CD14-positive monocyte (primary cell): ENCODE results near the gene ZNF407. TPM values are rescaled to one million over a fixed set of nuclear protein-coding genes. Genes with fewer than 3 reads are reported as not detected.

Experiments
- DNase-seq, 3 donors: peaks; one replicate each; pipeline ENCODE4 v3.0.0-alpha.2; 2011 to 2022
- H2AFZ ChIP-seq: 2 replicates; pipeline ENCODE4 v1.6.0; 2012; ENCODE audit warnings: mild to moderate bottlenecking, low read depth, low read length, inconsistent platforms; ENCODE audit not compliant: insufficient read depth, poor library complexity, severe bottlenecking
- H3K27ac ChIP-seq, 2 donors: 1 replicate in 1 of 2; 2 replicates in 1 of 2; pipeline ENCODE4 v1.5.1; 2012 to 2013; ENCODE audit warnings: low read length in 2 of 2, control low read depth in 1 of 2, inconsistent platforms in 1 of 2, low read depth in 1 of 2, mild to moderate bottlenecking in 1 of 2
- H3K27me3 ChIP-seq, 2 donors: one replicate each; pipeline versions ENCODE4 v1.6.0 to v1.6.1; 2011 to 2013; ENCODE audit warnings: low read length in 2 of 2; ENCODE audit not compliant: control insufficient read depth in 2 of 2, insufficient read depth in 2 of 2
- H3K36me3 ChIP-seq, 2 donors: replicated peaks in 1 of 2; 1 replicate in 1 of 2; 2 replicates in 1 of 2; pipeline versions ENCODE4 v1.5.1 to v1.6.1; 2012 to 2013; ENCODE audit warnings: low read length in 2 of 2, control low read depth in 1 of 2, inconsistent platforms in 1 of 2, mild to moderate bottlenecking in 1 of 2; ENCODE audit not compliant: insufficient read depth in 2 of 2, control insufficient read depth in 1 of 2
- H3K4me1 ChIP-seq, 2 donors: 1 replicate in 1 of 2; 2 replicates in 1 of 2; pipeline versions ENCODE4 v1.5.1 to v1.6.1; 2012 to 2013; ENCODE audit warnings: low read length in 2 of 2, control low read depth in 1 of 2, inconsistent platforms in 1 of 2, mild to moderate bottlenecking in 1 of 2, moderate library complexity in 1 of 2; ENCODE audit not compliant: insufficient read depth in 2 of 2, control insufficient read depth in 1 of 2
- H3K4me2 ChIP-seq: replicated peaks from 2 replicates; pipeline ENCODE3; 2012; ENCODE audit warnings: low read length, moderate library complexity, mild to moderate bottlenecking; ENCODE audit not compliant: poor library complexity, severe bottlenecking; ENCODE audit errors: extremely low read depth
- H3K4me3 ChIP-seq, 3 experiments: fragments of 200-600 bp in 1 of 3; sonication (generic) in 1 of 3; replicated peaks in 1 of 3; 1 replicate in 2 of 3; 2 replicates in 1 of 3; pipeline ENCODE4 v1.5.1; 2011 to 2013; ENCODE audit warnings: low read length in 3 of 3, mild to moderate bottlenecking in 3 of 3, control low read depth in 2 of 3, low read depth in 2 of 3, inconsistent platforms in 1 of 3, moderate library complexity in 1 of 3
- H3K79me2 ChIP-seq: 2 replicates; pipeline ENCODE4 v1.6.0; 2012; ENCODE audit warnings: mild to moderate bottlenecking, control low read depth, inconsistent platforms, low read length, moderate library complexity; ENCODE audit not compliant: insufficient read depth
- H3K9ac ChIP-seq: 2 replicates; pipeline ENCODE4 v1.6.0; 2017; ENCODE audit warnings: low read length, mild to moderate bottlenecking; ENCODE audit not compliant: insufficient read depth, poor library complexity, severe bottlenecking
- H3K9me3 ChIP-seq, 2 donors: replicated peaks in 1 of 2; 1 replicate in 1 of 2; 2 replicates in 1 of 2; pipeline versions ENCODE4 v1.5.1 to v1.6.1; 2012 to 2013; ENCODE audit warnings: low read length in 2 of 2, control low read depth in 1 of 2; ENCODE audit not compliant: control insufficient read depth in 1 of 2, insufficient read depth in 1 of 2
- H4K20me1 ChIP-seq: 2 replicates; pipeline ENCODE4 v1.6.0; 2012; ENCODE audit warnings: mild to moderate bottlenecking, low read length, control low read depth, moderate library complexity; ENCODE audit not compliant: insufficient read depth
- H3K27ac Mint-ChIP-seq, 7 donors: one replicate each; pipeline ENCODE4 v1.8.0; 2020; ENCODE audit warnings: mild to moderate bottlenecking in 7 of 7, mixed read lengths in 7 of 7, moderate library complexity in 6 of 7, inconsistent platforms in 2 of 7
- H3K27me3 Mint-ChIP-seq, 3 donors: one replicate each; pipeline ENCODE4 v1.8.0; 2021 to 2022; ENCODE audit warnings: low read depth in 3 of 3, mild to moderate bottlenecking in 3 of 3, mixed read lengths in 3 of 3, moderate library complexity in 3 of 3, inconsistent platforms in 1 of 3
- H3K36me3 Mint-ChIP-seq, 2 donors: one replicate each; pipeline ENCODE4 v1.8.0; 2020; ENCODE audit warnings: mixed read lengths in 2 of 2, inconsistent platforms in 1 of 2, mild to moderate bottlenecking in 1 of 2
- H3K4me1 Mint-ChIP-seq: one replicate; pipeline ENCODE4 v1.8.0; 2020; ENCODE audit warnings: mild to moderate bottlenecking, mixed read lengths
- H3K4me3 Mint-ChIP-seq, 2 donors: one replicate each; pipeline ENCODE4 v1.8.0; 2020; ENCODE audit warnings: mild to moderate bottlenecking in 2 of 2, mixed read lengths in 2 of 2, moderate library complexity in 1 of 2
- H3K9me3 Mint-ChIP-seq, 7 donors: one replicate each; pipeline ENCODE4 v1.8.0; 2020 to 2022; ENCODE audit warnings: mixed read lengths in 7 of 7, mild to moderate bottlenecking in 6 of 7, moderate library complexity in 6 of 7, inconsistent platforms in 2 of 7
- CTCF ChIP-seq: fragments of 200-600 bp; IDR thresholded peaks from one replicate; pipeline ENCODE4 v1.8.0; 2022; ENCODE audit warnings: antibody characterized with exemption, mild to moderate bottlenecking
- WGBS: methylation state at CpG from one replicate; pipeline ENCODE4 v1.1.5; 2013; ENCODE audit warnings: missing lambda C conversion rate; ENCODE audit not compliant: insufficient coverage; 5-methylcytosine and 5-hydroxymethylcytosine counted together
- intact Hi-C, 2 donors: fragments of 100-400 bp; cut with micrococcal nuclease; formaldehyde crosslinking; loops; one replicate each; pipeline versions ENCODE4 v1.15.0 to v1.15.1; 2023
- polyA plus RNA-seq, 3 donors: library from polyadenylated mRNA; depleted of rRNA in 1 of 3; unstranded in 2 of 3; stranded (reverse) in 1 of 3; fragments of 300-500 nt in 2 of 3; fragments of >200 nt in 1 of 3; fragmentation: Illumina TruSeq in 2 of 3; gene quantifications; 1 replicate in 2 of 3; 2 replicates in 1 of 3; pipeline ENCODE4 v1.2.3, GENCODE V29; 2012 to 2021

The ZNF407 gene
- polyA plus RNA-seq, 3 donors = 1.3 to 3.6 (median 1.6) TPM

- H3K36me3 ChIP-seq = no peaks in the 10 kb centered on the region
- no peak overlapping the region for H2AFZ ChIP-seq
- no peak overlapping the region for H3K27ac Mint-ChIP-seq
- no peak for TF ChIP-seq CTCF
- intact Hi-C loops = no loop called here
- WGBS = 86% methylated on average over 3 of the region's 4 CpGs
- no peaks in the 10 kb centered on the region for H4K20me1 ChIP-seq
- DNase-seq = no peak
- H3K4me1 ChIP-seq = no peaks in the 10 kb centered on the region
- no peaks in the 10 kb centered on the region for H3K27me3 Mint-ChIP-seq
- H3K4me3 Mint-ChIP-seq = no peak overlapping the region
- H3K27me3 ChIP-seq = no peaks in the 10 kb centered on the region
- H3K4me1 Mint-ChIP-seq = no peaks in the 10 kb centered on the region
- no peak overlapping the region for H3K4me3 ChIP-seq
- peaks cover 3 to 6% of the 10 kb centered on the region in 2 donors for H3K36me3 Mint-ChIP-seq
- no peak overlapping the region for H3K27ac ChIP-seq
- no peak overlapping the region for H3K9ac ChIP-seq
- no peaks in the 10 kb centered on the region for H3K9me3 ChIP-seq
- H3K9me3 Mint-ChIP-seq = peaks cover 0 to 6% (median 2%) of the 10 kb centered on the region in 7 donors
- H3K79me2 ChIP-seq = no peaks in the 10 kb centered on the region
- no peak overlapping the region for H3K4me2 ChIP-seq
Measured at GRCh38 chr18:75043478-75043877, 445.8 kb downstream of the ZNF407 start.

- H3K4me1 Mint-ChIP-seq = no peaks in the 10 kb centered on the region
- H3K27me3 Mint-ChIP-seq = no peaks in the 10 kb centered on the region
- no peak for TF ChIP-seq CTCF
- Histone ChIP-seq H3K4me1 (no peaks in the 10 kb centered on the region), H3K27me3 (no peaks in the 10 kb centered on the region), H3K9ac (no peak overlapping the region), H3K79me2 (no peaks in the 10 kb centered on the region), H4K20me1 (no peaks in the 10 kb centered on the region), H3K9me3 (no peaks in the 10 kb centered on the region), H3K36me3 (no peaks in the 10 kb centered on the region), H2AFZ (no peak overlapping the region), H3K4me3 (no peak overlapping the region), H3K4me2 (no peak overlapping the region), H3K27ac (no peak overlapping the region)
- no peak for DNase-seq
- WGBS = 100% methylated on average over 3 of the region's 9 CpGs
- no peak overlapping the region for H3K4me3 Mint-ChIP-seq
- H3K36me3 Mint-ChIP-seq = peaks cover 6% of the 10 kb centered on the region in 2 donors
- H3K9me3 Mint-ChIP-seq = peaks cover 0 to 6% (median 2%) of the 10 kb centered on the region in 7 donors
- no peak overlapping the region for H3K27ac Mint-ChIP-seq
- intact Hi-C loops = no loop called here
Measured at GRCh38 chr18:75044296-75044695, 446.6 kb downstream of the ZNF407 start.
